Measurements from ENCODE around the gene GAS2L3.

GAS2L3 gene

DNA sequence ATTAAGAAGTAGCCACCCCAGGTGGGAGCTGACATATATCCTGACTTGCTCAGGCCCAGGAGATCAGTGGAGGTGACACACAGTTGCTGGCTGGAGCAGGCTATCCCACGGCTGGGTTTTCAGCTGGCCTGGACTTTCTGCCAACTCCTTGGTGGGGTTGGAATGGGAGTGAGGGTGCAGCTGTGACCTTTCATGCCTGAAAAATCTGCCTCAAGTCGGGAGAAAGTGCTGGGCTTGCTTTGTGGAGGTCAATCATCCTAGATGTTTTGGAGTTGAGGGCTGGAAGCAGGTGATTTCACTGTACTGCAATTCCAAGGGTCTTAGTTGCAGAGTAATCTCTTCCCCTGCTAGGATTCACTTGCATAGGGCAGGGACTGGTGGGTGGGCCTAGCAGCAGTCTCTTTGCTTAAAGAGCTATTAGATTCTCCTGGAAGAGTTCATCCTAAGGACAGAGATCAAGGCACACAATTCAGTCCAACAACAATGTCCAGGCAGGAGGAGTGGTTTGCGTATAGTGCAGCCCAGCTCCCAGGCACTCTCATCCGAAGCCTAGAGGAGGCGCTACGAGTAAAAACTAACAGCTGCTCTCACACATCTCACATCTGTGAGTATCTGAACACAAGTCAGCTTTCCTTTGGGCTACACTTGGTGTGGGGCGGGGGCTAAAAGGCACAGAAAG lies 98.1 kb downstream of the GAS2L3 start:
- TF ChIP-seq CTCF (IDR thresholded peaks at IDR 0.05; ENCODE audit: low read depth, low read length, missing control alignments), result no peak
- DNase-seq (ENCODE audit: low read depth), result no peak
- no peak overlapping the region for H3K4me3 ChIP-seq (ENCODE audit: low read depth, low read length)

GRCh38 chr12:100672075-100672592 lies 98.7 kb downstream of the GAS2L3 start:
- no peak overlapping the region for H3K4me3 ChIP-seq (ENCODE audit: low read depth, low read length)
- peak; percentile 90 for TF ChIP-seq CTCF (IDR thresholded peaks at IDR 0.05; ENCODE audit: low read depth, low read length, missing control alignments)
- peak; percentile 5 for DNase-seq (ENCODE audit: low read depth)

GRCh38 chr12:100674036-100674888 lies 100.8 kb downstream of the GAS2L3 start:
- no peak overlapping the region for H3K4me3 ChIP-seq (ENCODE audit: low read depth, low read length)
- no peak for DNase-seq (ENCODE audit: low read depth)
- no peak for TF ChIP-seq CTCF (IDR thresholded peaks at IDR 0.05; ENCODE audit: low read depth, low read length, missing control alignments)
